Measurements from ENCODE around the gene TUBB8. TPM values are rescaled to one million over a fixed set of nuclear protein-coding genes. Genes with fewer than 3 reads are reported as not detected.

The TUBB8 gene
- total RNA-seq, 1 experiment from 2014 or later, result 0.24 TPM

Other genes with a start within 250 kb of the TUBB8 start
- 81.2 and 82.8 TPM in 2 replicates for gene ZMYND11, start 86.2 kb upstream of the TUBB8 start, total RNA-seq (2021)